SK-N-SH (cell line): Measurements from ENCODE around the gene IDE. TPM values are rescaled to one million over a fixed set of nuclear protein-coding genes. Genes with fewer than 3 reads are reported as not detected.

ENCODE experiments used
- CTCF ChIA-PET: fragments of 300-600, 350-600 bp; formaldehyde crosslinking; extraction: SDS; loops from one replicate; lab custom pipeline; 2021; lab: Yijun Ruan, JAX
- POLR2A ChIA-PET: fragments of 350-600 bp; sonication (Branson Sonifier 250); formaldehyde crosslinking; extraction: SDS; loops from one replicate; lab custom pipeline; 2020; ENCODE audit warnings: antibody characterized with exemption, inconsistent platforms; lab: Yijun Ruan, JAX
- DNase-seq: peaks from one replicate; pipeline ENCODE4 v3.0.0; 2012
- H2AFZ ChIP-seq: fragments of 200-600 bp; sonication (generic); 2 replicates; pipeline ENCODE4 v1.8.1; 2016; ENCODE audit warnings: antibody characterized with exemption, mild to moderate bottlenecking, low read depth
- H3F3A ChIP-seq: fragments of 200-600 bp; sonication (generic); replicated peaks from 2 replicates; pipeline ENCODE3; 2016; ENCODE audit warnings: antibody characterized with exemption, mild to moderate bottlenecking; ENCODE audit not compliant: insufficient read depth
- H3K27ac ChIP-seq, 2 experiments: fragments of 200-500 bp in 1 of 2; fragments of 200-600 bp in 1 of 2; sonication (Bioruptor generic) in 1 of 2; sonication (generic), shearing (Covaris generic) in 1 of 2; 2 replicates each; pipeline versions ENCODE4 v1.5.1 to v1.6.1; 2014 to 2016; ENCODE audit warnings: low read depth in 2 of 2, inconsistent platforms in 1 of 2, low read length in 1 of 2, mild to moderate bottlenecking in 1 of 2, mixed read lengths in 1 of 2
- H3K27me3 ChIP-seq: fragments of 200-600 bp; sonication (generic), shearing (Covaris generic); 2 replicates; pipeline ENCODE4 v1.6.1; 2016; ENCODE audit warnings: mixed run types; ENCODE audit not compliant: insufficient read depth
- H3K36me3 ChIP-seq, 2 experiments: fragments of 200-500 bp in 1 of 2; fragments of 200-600 bp in 1 of 2; sonication (Bioruptor generic) in 1 of 2; sonication (generic) in 1 of 2; replicated peaks in 1 of 2; 2 replicates each; pipeline versions ENCODE3 to v1.5.1; 2014 to 2016; ENCODE audit warnings: low read length in 1 of 2, mild to moderate bottlenecking in 1 of 2; ENCODE audit not compliant: insufficient read depth in 2 of 2, control insufficient read depth in 1 of 2
- H3K4me1 ChIP-seq, 2 experiments: fragments of 200-500 bp in 1 of 2; fragments of 200-600 bp in 1 of 2; sonication (Bioruptor generic) in 1 of 2; sonication (generic), shearing (Covaris generic) in 1 of 2; 2 replicates each; pipeline versions ENCODE4 v1.5.1 to v1.6.1; 2014 to 2016; ENCODE audit warnings: low read depth in 1 of 2, low read length in 1 of 2, mixed run types in 1 of 2; ENCODE audit not compliant: insufficient read depth in 2 of 2, control insufficient read depth in 1 of 2
- H3K4me2 ChIP-seq: fragments of 200-600 bp; sonication (generic), shearing (Covaris generic); 2 replicates; pipeline ENCODE4 v1.6.1; 2017; ENCODE audit warnings: mixed run types
- H3K4me3 ChIP-seq, 2 experiments: fragments of 200-500 bp in 1 of 2; fragments of 200-600 bp in 1 of 2; sonication (Bioruptor generic) in 1 of 2; sonication (generic), shearing (Covaris generic) in 1 of 2; 2 replicates each; pipeline versions ENCODE4 v1.5.1 to v1.8.1; 2014 to 2016; ENCODE audit warnings: low read depth in 2 of 2, inconsistent platforms in 1 of 2, low read length in 1 of 2, mild to moderate bottlenecking in 1 of 2, mixed read lengths in 1 of 2, moderate library complexity in 1 of 2
- H3K79me2 ChIP-seq: fragments of 200-600 bp; sonication (generic); 2 replicates; pipeline ENCODE4 v1.8.1; 2017; ENCODE audit warnings: mild to moderate bottlenecking; ENCODE audit not compliant: insufficient read depth
- H3K9ac ChIP-seq: fragments of 200-600 bp; sonication (generic); 2 replicates; pipeline ENCODE4 v1.6.1; 2017; ENCODE audit warnings: mixed run types
- H3K9me2 ChIP-seq: fragments of 200-600 bp; sonication (generic); 2 replicates; pipeline ENCODE4 v1.6.1; 2017; ENCODE audit warnings: mixed run types
- H3K9me3 ChIP-seq: fragments of 200-600 bp; sonication (generic); 2 replicates; pipeline ENCODE4 v1.6.1; 2017; ENCODE audit warnings: mixed run types, mild to moderate bottlenecking, moderate library complexity
- H4K20me1 ChIP-seq: fragments of 200-600 bp; sonication (generic); 2 replicates; pipeline ENCODE4 v1.6.1; 2017; ENCODE audit warnings: mild to moderate bottlenecking, mixed run types; ENCODE audit not compliant: insufficient read depth
- CHD2 ChIP-seq: fragments of 150-350 bp; IDR thresholded peaks from 2 replicates; pipeline ENCODE4 v1.6.1; 2018; ENCODE audit warnings: low read length; ENCODE audit not compliant: partially characterized antibody
- EP300 ChIP-seq, 2 experiments: IDR thresholded peaks; 2 replicates each; pipeline versions ENCODE4 v1.4.0 to v1.6.1; 2012; ENCODE audit warnings: borderline replicate concordance in 1 of 2, low read depth in 1 of 2, low read length in 1 of 2
- EZH2phosphoT487 ChIP-seq: fragments of 200-600 bp; sonication (generic); IDR thresholded peaks from 2 replicates; pipeline ENCODE4 v1.6.1; 2017; ENCODE audit warnings: low read depth, mixed run types, mild to moderate bottlenecking, antibody characterized with exemption, moderate library complexity, borderline replicate concordance
- FOSL2 ChIP-seq: IDR thresholded peaks from 2 replicates; pipeline ENCODE4 v1.4.0; 2012; ENCODE audit warnings: low read depth, mild to moderate bottlenecking, moderate library complexity, borderline replicate concordance
- FOXM1 ChIP-seq: IDR thresholded peaks from 2 replicates; pipeline ENCODE4 v1.4.0; 2012; ENCODE audit warnings: low read depth, mild to moderate bottlenecking
- GATA2 ChIP-seq: sonication (generic); formaldehyde crosslinking; IDR thresholded peaks from 2 replicates; pipeline ENCODE4 v1.5.0; 2020; ENCODE audit warnings: mild to moderate bottlenecking, missing genetic modification reagents
- MEF2A ChIP-seq: IDR thresholded peaks from 2 replicates; pipeline ENCODE4 v1.4.0; 2012; ENCODE audit warnings: low read depth, borderline replicate concordance
- NFIC ChIP-seq: IDR thresholded peaks from 2 replicates; pipeline ENCODE4 v1.4.0; 2012; ENCODE audit warnings: borderline replicate concordance
- NRF1 ChIP-seq: IDR thresholded peaks from 2 replicates; pipeline ENCODE4 v1.6.1; 2012; ENCODE audit warnings: low read depth, mild to moderate bottlenecking, low read length
- RCOR1 ChIP-seq: fragments of 150-350 bp; IDR thresholded peaks from 2 replicates; pipeline ENCODE4 v1.6.1; 2017; ENCODE audit warnings: antibody characterized with exemption, low read length
- RFX5 ChIP-seq: IDR thresholded peaks from 2 replicates; pipeline ENCODE4 v1.6.1; 2012; ENCODE audit warnings: mild to moderate bottlenecking, improper control_type of control experiment, low read length
- SIN3A ChIP-seq: IDR thresholded peaks from 2 replicates; pipeline ENCODE4 v1.6.1; 2012; ENCODE audit warnings: low read depth, mild to moderate bottlenecking, low read length, moderate library complexity, borderline replicate concordance
- SMC3 ChIP-seq: IDR thresholded peaks from 2 replicates; pipeline ENCODE4 v1.6.1; 2012; ENCODE audit warnings: low read depth, low read length, improper control_type of control experiment
- WGBS: methylation state at CpG from one replicate; pipeline ENCODE4 v1.1.6; 2017; ENCODE audit warnings: low lambda C conversion rate; 5-methylcytosine and 5-hydroxymethylcytosine counted together
- polyA plus RNA-seq, 3 experiments: library from polyadenylated mRNA; depleted of rRNA; stranded (reverse); fragments of >200 nt; gene quantifications; 2 replicates each; pipeline ENCODE4 v1.2.3, GENCODE V29; 2012
- TF ChIP-seq, protein P1 (sequence below): IDR thresholded peaks from 2 replicates; pipeline ENCODE4; 2012
- TF ChIP-seq, protein P2 (sequence below): IDR thresholded peaks from 2 replicates; pipeline ENCODE4 v1.6.1; 2012; ENCODE audit warnings: mild to moderate bottlenecking, low read depth, low read length, moderate library complexity
- TF ChIP-seq, protein P3 (sequence below): IDR thresholded peaks from 2 replicates; pipeline ENCODE4 v1.4.0; 2012; ENCODE audit warnings: low read depth
- TF ChIP-seq, protein P4 (sequence below): fragments of 150-350 bp; IDR thresholded peaks from 2 replicates; pipeline ENCODE4 v1.6.1; 2017; ENCODE audit warnings: antibody characterized with exemption, low read length, low read depth, borderline replicate concordance

Gene IDE
- polyA plus RNA-seq, 1 of the 3 experiments (the other 2 are of a cell fraction), result 9.3 TPM

DNA sequence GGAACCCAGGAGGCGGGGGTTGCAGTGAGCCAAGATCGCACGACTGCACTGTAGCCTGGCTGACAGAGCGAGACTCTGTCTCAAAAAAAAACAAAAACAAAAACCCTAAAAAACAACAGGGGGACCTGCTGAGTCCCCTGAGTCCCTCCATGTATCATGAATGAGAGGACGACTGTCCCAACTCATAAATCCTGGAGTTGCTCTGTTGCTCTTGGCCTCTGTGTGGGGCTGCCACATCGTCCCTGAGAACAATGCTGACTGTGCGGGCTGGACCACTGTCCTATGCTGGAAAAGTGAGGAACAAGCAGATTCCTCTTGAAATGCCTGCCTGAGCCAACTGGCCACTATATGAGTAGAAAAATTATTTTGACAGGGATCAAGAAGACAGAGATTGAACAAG, 122.5 kb downstream of the IDE start:
- Histone ChIP-seq H3K9me3 (no peaks in the 10 kb centered on the region), H3K79me2 (no peaks in the 10 kb centered on the region), H3K4me3 (no peak overlapping the region), H3F3A (no peaks in the 10 kb centered on the region), H3K4me2 (no peak overlapping the region), H4K20me1 (no peaks in the 10 kb centered on the region), H3K9me2 (no peaks in the 10 kb centered on the region), H3K9ac (no peak overlapping the region), H2AFZ (no peak overlapping the region), H3K27ac (no peak overlapping the region), H3K27me3 (no peaks in the 10 kb centered on the region), H3K4me1 (no peaks in the 10 kb centered on the region), H3K36me3 (peaks cover 48% of the 10 kb centered on the region in 2 experiments)
- TF ChIP-seq, protein P1, sequence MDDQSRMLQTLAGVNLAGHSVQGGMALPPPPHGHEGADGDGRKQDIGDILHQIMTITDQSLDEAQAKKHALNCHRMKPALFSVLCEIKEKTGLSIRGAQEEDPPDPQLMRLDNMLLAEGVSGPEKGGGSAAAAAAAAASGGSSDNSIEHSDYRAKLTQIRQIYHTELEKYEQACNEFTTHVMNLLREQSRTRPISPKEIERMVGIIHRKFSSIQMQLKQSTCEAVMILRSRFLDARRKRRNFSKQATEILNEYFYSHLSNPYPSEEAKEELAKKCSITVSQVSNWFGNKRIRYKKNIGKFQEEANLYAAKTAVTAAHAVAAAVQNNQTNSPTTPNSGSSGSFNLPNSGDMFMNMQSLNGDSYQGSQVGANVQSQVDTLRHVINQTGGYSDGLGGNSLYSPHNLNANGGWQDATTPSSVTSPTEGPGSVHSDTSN, result no peak
- TF ChIP-seq CHD2, result no peak
- TF ChIP-seq RCOR1, result no peak
- TF ChIP-seq EP300 (IDR thresholded peaks at IDR 0.05; ENCODE audit: borderline replicate concordance in 1 of 2, low read depth in 1 of 2, low read length in 1 of 2), result no peak
- no peak for TF ChIP-seq MEF2A
- TF ChIP-seq NRF1, result no peak
- TF ChIP-seq FOSL2, result no peak
- TF ChIP-seq EZH2phosphoT487, result no peak
- TF ChIP-seq, protein P2, sequence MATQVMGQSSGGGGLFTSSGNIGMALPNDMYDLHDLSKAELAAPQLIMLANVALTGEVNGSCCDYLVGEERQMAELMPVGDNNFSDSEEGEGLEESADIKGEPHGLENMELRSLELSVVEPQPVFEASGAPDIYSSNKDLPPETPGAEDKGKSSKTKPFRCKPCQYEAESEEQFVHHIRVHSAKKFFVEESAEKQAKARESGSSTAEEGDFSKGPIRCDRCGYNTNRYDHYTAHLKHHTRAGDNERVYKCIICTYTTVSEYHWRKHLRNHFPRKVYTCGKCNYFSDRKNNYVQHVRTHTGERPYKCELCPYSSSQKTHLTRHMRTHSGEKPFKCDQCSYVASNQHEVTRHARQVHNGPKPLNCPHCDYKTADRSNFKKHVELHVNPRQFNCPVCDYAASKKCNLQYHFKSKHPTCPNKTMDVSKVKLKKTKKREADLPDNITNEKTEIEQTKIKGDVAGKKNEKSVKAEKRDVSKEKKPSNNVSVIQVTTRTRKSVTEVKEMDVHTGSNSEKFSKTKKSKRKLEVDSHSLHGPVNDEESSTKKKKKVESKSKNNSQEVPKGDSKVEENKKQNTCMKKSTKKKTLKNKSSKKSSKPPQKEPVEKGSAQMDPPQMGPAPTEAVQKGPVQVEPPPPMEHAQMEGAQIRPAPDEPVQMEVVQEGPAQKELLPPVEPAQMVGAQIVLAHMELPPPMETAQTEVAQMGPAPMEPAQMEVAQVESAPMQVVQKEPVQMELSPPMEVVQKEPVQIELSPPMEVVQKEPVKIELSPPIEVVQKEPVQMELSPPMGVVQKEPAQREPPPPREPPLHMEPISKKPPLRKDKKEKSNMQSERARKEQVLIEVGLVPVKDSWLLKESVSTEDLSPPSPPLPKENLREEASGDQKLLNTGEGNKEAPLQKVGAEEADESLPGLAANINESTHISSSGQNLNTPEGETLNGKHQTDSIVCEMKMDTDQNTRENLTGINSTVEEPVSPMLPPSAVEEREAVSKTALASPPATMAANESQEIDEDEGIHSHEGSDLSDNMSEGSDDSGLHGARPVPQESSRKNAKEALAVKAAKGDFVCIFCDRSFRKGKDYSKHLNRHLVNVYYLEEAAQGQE, result no peak
- no peak for TF ChIP-seq NFIC
- TF ChIP-seq GATA2 (CRISPR knock-in tag), result no peak
- TF ChIP-seq, protein P3, sequence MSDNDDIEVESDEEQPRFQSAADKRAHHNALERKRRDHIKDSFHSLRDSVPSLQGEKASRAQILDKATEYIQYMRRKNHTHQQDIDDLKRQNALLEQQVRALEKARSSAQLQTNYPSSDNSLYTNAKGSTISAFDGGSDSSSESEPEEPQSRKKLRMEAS, result no peak
- TF ChIP-seq SMC3, result no peak
- no peak for TF ChIP-seq FOXM1
- TF ChIP-seq, protein P4, sequence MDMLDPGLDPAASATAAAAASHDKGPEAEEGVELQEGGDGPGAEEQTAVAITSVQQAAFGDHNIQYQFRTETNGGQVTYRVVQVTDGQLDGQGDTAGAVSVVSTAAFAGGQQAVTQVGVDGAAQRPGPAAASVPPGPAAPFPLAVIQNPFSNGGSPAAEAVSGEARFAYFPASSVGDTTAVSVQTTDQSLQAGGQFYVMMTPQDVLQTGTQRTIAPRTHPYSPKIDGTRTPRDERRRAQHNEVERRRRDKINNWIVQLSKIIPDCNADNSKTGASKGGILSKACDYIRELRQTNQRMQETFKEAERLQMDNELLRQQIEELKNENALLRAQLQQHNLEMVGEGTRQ, result no peak
- no peak for TF ChIP-seq RFX5
- TF ChIP-seq SIN3A, result no peak
- CTCF ChIA-PET, result no interaction called here
- 96% methylated on average over 7 of the region's 7 CpGs for WGBS
- DNase-seq, result no peak
- POLR2A ChIA-PET, result no interaction called here
